ENCODE measurements around the gene FOXK1. TPM values are rescaled to one million over a fixed set of nuclear protein-coding genes. Genes with fewer than 3 reads are reported as not detected.
"Not testable (repeated sequence)": the region's sequence is repeated elsewhere in the genome, so short reads cannot be mapped to it uniquely, and the experiment has no call there.

FOXK1 gene
- 17.2 TPM for total RNA-seq

DNA sequence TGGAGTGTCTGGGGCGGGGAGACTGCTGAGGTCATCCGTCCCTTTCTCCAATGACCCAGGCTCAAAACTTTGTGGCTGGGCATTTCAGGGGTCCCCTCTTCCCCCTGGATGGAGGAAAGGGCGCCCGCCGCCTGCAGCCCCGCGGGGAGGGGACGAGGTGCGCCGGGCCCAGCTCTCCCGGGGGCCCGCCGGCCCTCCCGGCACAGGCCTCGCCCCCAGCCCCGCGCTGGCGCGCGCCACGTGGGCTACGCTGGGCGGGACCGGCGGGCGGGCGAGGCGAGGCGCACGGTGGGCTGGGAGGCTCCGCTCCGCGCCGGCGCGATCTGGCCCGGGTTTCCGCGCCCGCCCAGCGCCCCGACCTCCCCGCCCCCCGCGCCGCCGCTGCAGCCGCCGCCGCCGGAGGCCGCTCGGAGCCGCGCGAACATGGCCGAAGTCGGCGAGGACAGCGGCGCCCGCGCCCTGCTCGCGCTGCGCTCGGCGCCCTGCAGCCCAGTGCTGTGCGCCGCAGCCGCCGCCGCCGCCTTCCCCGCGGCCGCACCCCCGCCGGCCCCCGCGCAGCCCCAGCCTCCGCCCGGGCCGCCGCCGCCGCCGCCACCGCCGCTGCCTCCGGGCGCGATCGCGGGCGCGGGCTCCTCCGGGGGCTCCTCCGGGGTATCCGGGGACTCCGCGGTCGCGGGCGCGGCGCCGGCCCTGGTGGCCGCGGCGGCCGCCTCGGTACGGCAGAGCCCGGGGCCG lies at the start of gene FOXK1:
TSS of gene FOXK1 (plus strand) at position 410 of the 735 bp plus-strand sequence. CDS start at position 424, 14 bp downstream.
- Histone ChIP-seq H3K9ac (ENCODE audit: low read depth in 1 of 3, low read length in 3 of 3) (peak within 1 kb of the TSS; percentile 88 to 92 (median 89)), H3K27ac (ENCODE audit: low read depth, low read length) (peak within 1 kb of the TSS; percentile 93), H3K9me3 (ENCODE audit: control insufficient read depth in 3 of 3, low read length in 3 of 3) (no peaks in the 10 kb centered on the region), H3K4me1 (ENCODE audit: control insufficient read depth in 3 of 3, insufficient read depth in 3 of 3, low read length in 3 of 3) (peaks cover 17 to 19% (median 18%) of the 10 kb centered on the region in 3 donors), H3K36me3 (ENCODE audit: control insufficient read depth in 3 of 3, insufficient read depth in 3 of 3, low read length in 3 of 3) (peaks cover 0 to 4% (median 0%) of the 10 kb centered on the region in 3 donors), H3K4me3 (ENCODE audit: low read length in 3 of 3) (peak within 1 kb of the TSS; percentile 83 to 88 (median 87)), H3K27me3 (ENCODE audit: control insufficient read depth in 3 of 3, insufficient read depth in 3 of 3, low read length in 3 of 3) (no peaks in the 10 kb centered on the region)

DNA sequence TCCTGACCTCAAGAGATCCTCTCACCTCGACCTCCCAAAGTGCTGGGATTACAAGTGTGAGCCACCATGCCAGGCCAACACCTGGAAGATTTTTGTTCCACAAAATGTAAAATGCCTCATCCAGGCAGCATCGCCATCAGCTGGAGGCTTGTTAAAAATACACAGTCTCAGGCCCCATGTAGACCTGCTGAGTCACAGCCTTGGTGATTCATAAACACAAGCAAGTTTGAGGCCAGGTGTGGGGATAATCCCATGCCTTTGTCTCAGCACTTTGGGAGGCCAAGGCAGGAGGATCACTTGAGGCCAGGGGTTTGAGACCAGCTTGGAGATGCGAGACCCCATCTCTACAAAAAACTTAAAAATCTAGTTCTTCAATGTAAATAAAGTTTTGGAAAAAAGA lies 49.1 kb upstream of the FOXK1 start:
- Histone ChIP-seq H3K9me3 (ENCODE audit: control insufficient read depth in 3 of 3, low read length in 3 of 3) (no peaks in the 10 kb centered on the region), H3K4me3 (ENCODE audit: low read length in 3 of 3) (no peak overlapping the region), H3K36me3 (ENCODE audit: control insufficient read depth in 3 of 3, insufficient read depth in 3 of 3, low read length in 3 of 3) (no peaks in the 10 kb centered on the region), H3K9ac (ENCODE audit: low read depth in 1 of 3, low read length in 3 of 3) (no peak overlapping the region), H3K27me3 (ENCODE audit: control insufficient read depth in 3 of 3, insufficient read depth in 3 of 3, low read length in 3 of 3) (peaks cover 0 to 3% (median 0%) of the 10 kb centered on the region in 3 donors), H3K27ac (ENCODE audit: low read depth, low read length) (no peak overlapping the region), H3K4me1 (ENCODE audit: control insufficient read depth in 3 of 3, insufficient read depth in 3 of 3, low read length in 3 of 3) (peaks cover 8 to 13% (median 10%) of the 10 kb centered on the region in 3 donors)

- Histone ChIP-seq H3K9ac (ENCODE audit: low read depth in 1 of 3, low read length in 3 of 3) (no peak overlapping the region), H3K27me3 (ENCODE audit: control insufficient read depth in 3 of 3, insufficient read depth in 3 of 3, low read length in 3 of 3) (peaks cover 0 to 3% (median 0%) of the 10 kb centered on the region in 3 donors), H3K36me3 (ENCODE audit: control insufficient read depth in 3 of 3, insufficient read depth in 3 of 3, low read length in 3 of 3) (no peaks in the 10 kb centered on the region), H3K27ac (ENCODE audit: low read depth, low read length) (no peak overlapping the region), H3K9me3 (ENCODE audit: control insufficient read depth in 3 of 3, low read length in 3 of 3) (no peaks in the 10 kb centered on the region), H3K4me3 (ENCODE audit: low read length in 3 of 3) (no peak overlapping the region), H3K4me1 (ENCODE audit: control insufficient read depth in 3 of 3, insufficient read depth in 3 of 3, low read length in 3 of 3) (peaks cover 8 to 13% (median 10%) of the 10 kb centered on the region in 3 donors)
Observed at GRCh38 chr7:4634166-4634565, 47.9 kb upstream of the FOXK1 start.

GRCh38 chr7:4638781-4639575 lies 43.1 kb upstream of the FOXK1 start:
- Histone ChIP-seq H3K27ac (ENCODE audit: low read depth, low read length) (no peak overlapping the region), H3K4me1 (ENCODE audit: control insufficient read depth in 3 of 3, insufficient read depth in 3 of 3, low read length in 3 of 3) (peaks cover 3 to 8% (median 7%) of the 10 kb centered on the region in 3 donors), H3K36me3 (ENCODE audit: control insufficient read depth in 3 of 3, insufficient read depth in 3 of 3, low read length in 3 of 3) (no peaks in the 10 kb centered on the region), H3K4me3 (ENCODE audit: low read length in 3 of 3) (no peak overlapping the region), H3K9ac (ENCODE audit: low read depth in 1 of 3, low read length in 3 of 3) (no peak overlapping the region), H3K27me3 (ENCODE audit: control insufficient read depth in 3 of 3, insufficient read depth in 3 of 3, low read length in 3 of 3) (no peaks in the 10 kb centered on the region), H3K9me3 (ENCODE audit: control insufficient read depth in 3 of 3, low read length in 3 of 3) (peaks cover 0 to 2% (median 0%) of the 10 kb centered on the region in 3 donors)

- Histone ChIP-seq H3K4me3 (ENCODE audit: low read length in 3 of 3) (peak overlapping the region; percentile 76 to 90 (median 84)), H3K9ac (ENCODE audit: low read depth in 1 of 3, low read length in 3 of 3) (peak overlapping the region; percentile 69 to 85 (median 74)), H3K27me3 (ENCODE audit: control insufficient read depth in 3 of 3, insufficient read depth in 3 of 3, low read length in 3 of 3) (no peaks in the 10 kb centered on the region), H3K36me3 (ENCODE audit: control insufficient read depth in 3 of 3, insufficient read depth in 3 of 3, low read length in 3 of 3) (no peaks in the 10 kb centered on the region), H3K9me3 (ENCODE audit: control insufficient read depth in 3 of 3, low read length in 3 of 3) (peaks cover 0 to 2% (median 0%) of the 10 kb centered on the region in 3 donors), H3K27ac (ENCODE audit: low read depth, low read length) (peak overlapping the region; percentile 84), H3K4me1 (ENCODE audit: control insufficient read depth in 3 of 3, insufficient read depth in 3 of 3, low read length in 3 of 3) (peaks cover 3 to 8% (median 7%) of the 10 kb centered on the region in 3 donors)
Observed at GRCh38 chr7:4641091-4641666, 40.9 kb upstream of the FOXK1 start.

DNA sequence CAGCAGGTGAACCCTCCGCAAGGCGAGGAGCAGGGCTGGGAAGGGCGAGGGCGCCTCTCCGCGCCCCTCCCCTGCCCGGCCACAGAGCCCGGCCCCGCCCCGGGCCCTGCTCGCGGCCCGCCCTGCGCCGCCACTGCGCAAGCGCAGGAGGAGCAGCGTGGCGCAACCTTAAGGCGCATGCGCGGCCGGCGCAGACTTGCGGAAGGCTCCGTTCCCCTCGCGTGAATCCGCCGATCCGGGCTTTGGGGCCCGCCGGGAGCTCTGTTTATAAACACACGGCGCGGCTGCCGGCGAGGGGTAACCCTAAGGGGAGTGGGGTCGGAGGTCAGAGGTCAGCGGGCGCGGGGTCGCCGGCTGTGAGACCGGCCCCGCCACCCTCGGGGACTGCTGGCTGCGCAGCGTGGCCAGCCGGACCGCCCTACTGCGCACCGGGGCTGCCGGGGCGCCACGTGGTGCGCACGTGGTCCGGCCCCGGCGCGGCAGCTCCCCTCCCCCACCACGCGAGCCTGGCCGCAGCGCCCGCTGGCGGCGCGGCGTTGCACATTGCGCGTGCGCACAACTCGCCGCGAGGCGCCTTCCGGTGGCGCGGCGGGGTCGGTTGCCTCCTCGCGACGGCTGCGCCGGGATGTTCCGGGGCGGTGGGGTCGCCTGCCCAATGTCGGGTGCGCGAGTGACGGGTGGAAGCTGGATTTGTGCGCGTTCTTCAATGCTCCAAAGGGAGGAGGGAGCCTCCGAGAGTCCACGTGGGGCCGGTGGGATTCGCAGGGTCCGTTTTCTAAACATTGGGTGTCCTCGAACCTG lies 40.2 kb upstream of the FOXK1 start:
- peaks cover 3 to 8% (median 7%) of the 10 kb centered on the region in 3 donors for H3K4me1 ChIP-seq (ENCODE audit: control insufficient read depth in 3 of 3, insufficient read depth in 3 of 3, low read length in 3 of 3)
- H3K4me3 ChIP-seq (ENCODE audit: low read length in 3 of 3) = peak overlapping the region; percentile 76 to 90 (median 84)
- no peaks in the 10 kb centered on the region for H3K36me3 ChIP-seq (ENCODE audit: control insufficient read depth in 3 of 3, insufficient read depth in 3 of 3, low read length in 3 of 3)
- H3K9me3 ChIP-seq (ENCODE audit: control insufficient read depth in 3 of 3, low read length in 3 of 3) = peaks cover 0 to 4% (median 2%) of the 10 kb centered on the region in 3 donors
- peak overlapping the region; percentile 69 to 85 (median 74) for H3K9ac ChIP-seq (ENCODE audit: low read depth in 1 of 3, low read length in 3 of 3)
- peak overlapping the region; percentile 84 for H3K27ac ChIP-seq (ENCODE audit: low read depth, low read length)
- H3K27me3 ChIP-seq (ENCODE audit: control insufficient read depth in 3 of 3, insufficient read depth in 3 of 3, low read length in 3 of 3) = no peaks in the 10 kb centered on the region

DNA sequence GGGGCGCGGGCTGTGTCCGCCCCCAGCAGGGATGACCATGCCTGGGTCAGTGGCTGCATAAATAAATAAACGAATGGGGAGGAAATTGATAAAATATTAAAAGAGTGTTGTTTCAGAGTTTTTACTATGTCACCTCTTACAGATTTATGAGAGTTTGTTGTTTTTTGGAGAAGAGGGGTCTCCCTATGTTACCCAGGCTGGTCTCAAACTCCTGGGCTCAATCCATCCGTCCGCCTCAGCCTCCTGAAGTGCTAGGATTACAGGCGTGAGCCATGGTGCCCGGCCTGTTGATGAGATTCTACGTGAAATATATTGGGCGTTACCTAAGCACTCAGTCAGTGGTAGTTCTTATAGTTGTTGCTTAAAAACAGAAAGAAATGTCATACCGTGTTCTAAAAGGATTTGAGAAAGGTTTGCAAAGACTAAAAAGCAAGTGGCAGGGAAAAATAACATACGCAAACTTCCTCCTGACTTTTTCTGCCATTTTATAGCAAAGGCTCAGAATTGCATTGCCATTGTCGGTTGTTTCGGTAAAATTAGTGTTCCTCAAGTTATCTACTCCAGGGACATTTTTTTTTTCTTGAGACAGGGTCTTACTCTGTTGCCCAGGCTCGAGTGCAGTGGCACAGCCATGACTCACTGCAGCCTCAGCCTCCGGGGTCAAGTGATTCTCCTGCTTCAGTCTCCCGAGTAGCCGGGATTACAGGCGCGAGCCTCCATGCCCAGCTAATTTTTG lies 39.5 kb upstream of the FOXK1 start:
- peaks cover 3 to 8% (median 7%) of the 10 kb centered on the region in 3 donors for H3K4me1 ChIP-seq (ENCODE audit: control insufficient read depth in 3 of 3, insufficient read depth in 3 of 3, low read length in 3 of 3)
- no peaks in the 10 kb centered on the region for H3K27me3 ChIP-seq (ENCODE audit: control insufficient read depth in 3 of 3, insufficient read depth in 3 of 3, low read length in 3 of 3)
- H3K36me3 ChIP-seq (ENCODE audit: control insufficient read depth in 3 of 3, insufficient read depth in 3 of 3, low read length in 3 of 3) = no peaks in the 10 kb centered on the region
- H3K27ac ChIP-seq (ENCODE audit: low read depth, low read length) = peak overlapping the region; percentile 84
- H3K4me3 ChIP-seq (ENCODE audit: low read length in 3 of 3) = peak overlapping the region; percentile 72 to 90 (median 84)
- peaks cover 0 to 4% (median 2%) of the 10 kb centered on the region in 3 donors for H3K9me3 ChIP-seq (ENCODE audit: control insufficient read depth in 3 of 3, low read length in 3 of 3)
- peak overlapping the region; percentile 66 to 85 (median 69) for H3K9ac ChIP-seq (ENCODE audit: low read depth in 1 of 3, low read length in 3 of 3)

GRCh38 chr7:4643204-4643471 lies 39.0 kb upstream of the FOXK1 start:
- H3K27ac ChIP-seq (ENCODE audit: low read depth, low read length); H3K4me1 ChIP-seq (ENCODE audit: control insufficient read depth in 3 of 3, insufficient read depth in 3 of 3, low read length in 3 of 3); H3K36me3 ChIP-seq (ENCODE audit: control insufficient read depth in 3 of 3, insufficient read depth in 3 of 3, low read length in 3 of 3); H3K4me3 ChIP-seq (ENCODE audit: low read length in 3 of 3); H3K9ac ChIP-seq (ENCODE audit: low read depth in 1 of 3, low read length in 3 of 3); H3K9me3 ChIP-seq (ENCODE audit: control insufficient read depth in 3 of 3, low read length in 3 of 3); H3K27me3 ChIP-seq (ENCODE audit: control insufficient read depth in 3 of 3, insufficient read depth in 3 of 3, low read length in 3 of 3): not testable (repeated sequence)

DNA sequence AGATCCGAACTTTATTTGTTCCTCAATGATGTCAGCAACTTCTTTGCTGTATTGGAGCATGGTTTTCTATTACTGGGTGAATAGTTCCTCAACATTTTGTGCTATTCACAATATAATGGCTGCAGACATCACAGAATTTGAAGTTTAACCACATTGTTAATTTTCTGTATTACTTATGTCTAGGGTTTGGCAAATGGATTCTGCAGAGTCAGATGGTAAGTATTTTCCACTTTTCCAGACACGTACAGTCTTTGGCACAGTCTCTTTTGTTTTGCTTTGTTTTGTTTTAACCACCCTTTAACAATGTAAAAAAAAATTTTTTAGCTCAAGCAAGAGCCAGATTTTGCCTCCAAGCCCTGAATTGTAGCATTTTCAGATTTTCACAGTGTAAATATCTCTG lies 36.8 kb upstream of the FOXK1 start:
- Histone ChIP-seq H3K27me3 (ENCODE audit: control insufficient read depth in 3 of 3, insufficient read depth in 3 of 3, low read length in 3 of 3) (no peaks in the 10 kb centered on the region), H3K9me3 (ENCODE audit: control insufficient read depth in 3 of 3, low read length in 3 of 3) (peaks cover 0 to 4% (median 2%) of the 10 kb centered on the region in 3 donors), H3K36me3 (ENCODE audit: control insufficient read depth in 3 of 3, insufficient read depth in 3 of 3, low read length in 3 of 3) (no peaks in the 10 kb centered on the region), H3K27ac (ENCODE audit: low read depth, low read length) (no peak overlapping the region), H3K9ac (ENCODE audit: low read depth in 1 of 3, low read length in 3 of 3) (no peak overlapping the region), H3K4me3 (ENCODE audit: low read length in 3 of 3) (no peak overlapping the region), H3K4me1 (ENCODE audit: control insufficient read depth in 3 of 3, insufficient read depth in 3 of 3, low read length in 3 of 3) (peaks cover 3 to 8% (median 7%) of the 10 kb centered on the region in 3 donors)

All from skeletal muscle tissue (tissue), 4 donors.